Skeletal muscle tissue (tissue), 4 donors: ENCODE measurements around the gene NDRG4. TPM values are rescaled to one million over a fixed set of nuclear protein-coding genes. Genes with fewer than 3 reads are reported as not detected.
A peak's percentile ranks its signal among the peaks of the same experiment; 100 is the strongest.
"Not testable (repeated sequence)": the region's sequence is repeated elsewhere in the genome, so short reads cannot be mapped to it uniquely, and the experiment has no call there.

Experiments
- H3K27ac ChIP-seq: one replicate; pipeline ENCODE4 v1.7.0; 2013; ENCODE audit warnings: mild to moderate bottlenecking, low read depth, low read length, inconsistent platforms
- H3K27me3 ChIP-seq, 3 donors: one replicate each; pipeline ENCODE4 v1.7.0; 2013; ENCODE audit warnings: low read length in 3 of 3; ENCODE audit not compliant: control insufficient read depth in 3 of 3, insufficient read depth in 3 of 3
- H3K36me3 ChIP-seq, 3 donors: one replicate each; pipeline ENCODE4 v1.7.0; 2013; ENCODE audit warnings: low read length in 3 of 3; ENCODE audit not compliant: control insufficient read depth in 3 of 3, insufficient read depth in 3 of 3
- H3K4me1 ChIP-seq, 3 donors: one replicate each; pipeline ENCODE4 v1.7.0; 2013; ENCODE audit warnings: low read length in 3 of 3, mild to moderate bottlenecking in 3 of 3; ENCODE audit not compliant: control insufficient read depth in 3 of 3, insufficient read depth in 3 of 3
- H3K4me3 ChIP-seq, 3 donors: one replicate each; pipeline ENCODE4 v1.7.0; 2013; ENCODE audit warnings: low read length in 3 of 3
- H3K9ac ChIP-seq, 3 donors: one replicate each; pipeline ENCODE4 v1.7.0; 2013; ENCODE audit warnings: low read length in 3 of 3, mild to moderate bottlenecking in 3 of 3, moderate library complexity in 2 of 3, low read depth in 1 of 3
- H3K9me3 ChIP-seq, 3 donors: one replicate each; pipeline ENCODE4 v1.7.0; 2013; ENCODE audit warnings: low read length in 3 of 3; ENCODE audit not compliant: control insufficient read depth in 3 of 3
- total RNA-seq: library from RNA; depleted of rRNA; stranded (reverse); fragments of >200 nt; gene quantifications from one replicate; pipeline ENCODE4 v1.2.3, GENCODE V29; 2014
- donor health status: Osteomylitis.

The NDRG4 gene
- total RNA-seq, 1 donor from 2014 or later: 11.5 TPM

DNA sequence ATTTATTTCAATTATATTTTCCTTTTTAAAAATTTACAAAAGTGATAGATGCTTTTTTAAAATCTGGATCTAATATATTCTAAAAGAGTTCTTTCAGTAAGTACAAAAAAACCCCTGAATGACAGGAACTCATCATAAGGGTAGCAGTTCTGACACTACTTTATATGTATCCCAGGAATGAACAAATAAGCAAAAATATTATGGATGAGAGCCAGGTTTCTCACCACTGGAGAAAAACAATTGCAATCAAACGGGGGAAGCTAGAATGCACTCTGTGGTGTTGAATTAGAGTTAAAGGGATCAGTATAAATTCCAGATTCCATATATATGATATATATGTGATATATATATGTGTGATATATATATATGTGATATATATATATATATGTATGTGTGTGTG, 23.2 kb upstream of the NDRG4 start:
- no peak overlapping the region for H3K27ac ChIP-seq
- no peaks in the 10 kb centered on the region for H3K36me3 ChIP-seq
- H3K27me3 ChIP-seq: no peaks in the 10 kb centered on the region
- no peak overlapping the region for H3K4me3 ChIP-seq
- peaks cover 0 to 13% (median 0%) of the 10 kb centered on the region in 3 donors for H3K4me1 ChIP-seq
- no peaks in the 10 kb centered on the region for H3K9me3 ChIP-seq
- H3K9ac ChIP-seq: no peak overlapping the region

DNA sequence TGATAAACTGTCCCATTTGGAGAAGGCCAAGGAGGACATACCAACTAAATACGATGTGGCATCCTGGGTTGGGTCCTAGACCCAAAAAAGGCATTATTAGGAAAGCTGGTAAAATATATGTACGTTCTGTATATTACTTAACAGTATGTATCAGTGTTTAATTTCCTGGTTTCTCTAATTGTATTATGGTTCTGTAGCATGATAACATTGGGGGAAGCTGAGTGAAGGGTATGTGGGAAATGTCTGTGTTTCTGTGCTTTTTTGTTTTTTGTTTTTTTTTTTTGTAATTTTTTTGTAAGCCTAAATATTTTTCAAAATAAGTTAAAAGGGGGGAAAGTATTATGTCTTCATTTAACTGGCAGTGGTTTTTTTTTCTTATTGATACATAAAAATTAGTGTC, 21.5 kb upstream of the NDRG4 start:
- Histone ChIP-seq H3K9ac (no peak overlapping the region), H3K36me3 (no peaks in the 10 kb centered on the region), H3K27ac (no peak overlapping the region), H3K9me3 (no peaks in the 10 kb centered on the region), H3K4me1 (peaks cover 0 to 4% (median 0%) of the 10 kb centered on the region in 3 donors), H3K27me3 (no peaks in the 10 kb centered on the region), H3K4me3 (no peak overlapping the region)

GRCh38 chr16:58481226-58481869, 18.6 kb upstream of the NDRG4 start:
- no peak overlapping the region for H3K4me3 ChIP-seq
- no peaks in the 10 kb centered on the region for H3K27me3 ChIP-seq
- H3K9me3 ChIP-seq: no peaks in the 10 kb centered on the region
- no peaks in the 10 kb centered on the region for H3K36me3 ChIP-seq
- H3K4me1 ChIP-seq: no peaks in the 10 kb centered on the region
- no peak overlapping the region for H3K9ac ChIP-seq
- no peak overlapping the region for H3K27ac ChIP-seq

- Histone ChIP-seq H3K4me3 (no peak overlapping the region), H3K9me3 (no peaks in the 10 kb centered on the region), H3K27ac (no peak overlapping the region), H3K36me3 (no peaks in the 10 kb centered on the region), H3K9ac (no peak overlapping the region), H3K27me3 (no peaks in the 10 kb centered on the region), H3K4me1 (no peaks in the 10 kb centered on the region)
These were observed 18.0 kb upstream of the NDRG4 start for GRCh38 chr16:58481931-58482330.

GRCh38 chr16:58485184-58485887, 14.6 kb upstream of the NDRG4 start:
- no peak overlapping the region for H3K4me3 ChIP-seq
- no peaks in the 10 kb centered on the region for H3K27me3 ChIP-seq
- H3K9me3 ChIP-seq: no peaks in the 10 kb centered on the region
- H3K9ac ChIP-seq: no peak overlapping the region
- peaks cover 0 to 7% (median 6%) of the 10 kb centered on the region in 3 donors for H3K4me1 ChIP-seq
- H3K36me3 ChIP-seq: no peaks in the 10 kb centered on the region
- H3K27ac ChIP-seq: no peak overlapping the region

DNA sequence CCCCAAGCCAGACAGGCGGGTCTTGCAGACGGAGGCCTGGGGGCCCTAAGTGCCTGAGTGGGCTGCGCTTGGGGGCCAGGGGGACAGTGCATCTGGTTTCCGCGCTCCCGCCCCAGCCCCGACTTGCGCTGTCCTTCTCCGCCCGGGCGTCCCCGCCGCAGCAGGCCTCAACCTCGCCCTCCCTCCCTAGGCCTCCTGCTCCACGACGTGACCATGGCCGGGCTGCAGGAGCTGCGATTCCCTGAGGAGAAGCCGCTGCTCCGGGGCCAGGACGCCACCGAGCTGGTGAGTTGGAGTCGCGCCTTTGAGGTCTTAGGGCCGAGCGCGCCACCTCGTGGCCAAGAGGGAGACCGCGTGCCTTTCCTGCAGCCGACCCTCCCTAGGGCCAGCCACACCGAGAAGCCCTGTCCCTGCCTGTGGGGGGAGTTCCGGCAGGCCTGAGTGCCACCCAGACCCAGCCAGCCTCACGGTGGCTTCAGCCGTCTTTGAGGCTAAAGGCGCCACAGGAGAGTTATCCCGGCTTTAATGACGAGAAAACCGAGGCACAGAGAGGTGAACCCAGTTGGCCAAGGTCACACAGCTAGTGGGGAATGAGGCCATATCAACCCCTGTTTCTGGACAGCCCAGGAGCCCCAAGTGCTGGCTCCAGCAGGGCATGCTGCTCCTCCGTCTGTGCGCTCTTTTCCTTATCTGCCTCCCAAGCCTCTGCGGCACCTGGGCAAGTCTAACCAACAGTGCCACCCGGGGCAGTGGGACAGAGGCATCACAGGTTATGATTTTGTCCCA, 12.2 kb upstream of the NDRG4 start:
- peak overlapping the region in 2 of 3 donors; percentile 54 to 65 for H3K4me3 ChIP-seq
- H3K27me3 ChIP-seq: no peaks in the 10 kb centered on the region
- H3K9me3 ChIP-seq: no peaks in the 10 kb centered on the region
- H3K27ac ChIP-seq: no peak overlapping the region
- H3K4me1 ChIP-seq: peaks cover 0 to 7% (median 6%) of the 10 kb centered on the region in 3 donors
- peak overlapping the region in 1 of 3 donors; percentile 45 for H3K9ac ChIP-seq
- H3K36me3 ChIP-seq: no peaks in the 10 kb centered on the region

GRCh38 chr16:58488531-58488930, 11.4 kb upstream of the NDRG4 start:
- H3K9ac ChIP-seq: no peak overlapping the region
- H3K27ac ChIP-seq: no peak overlapping the region
- H3K4me1 ChIP-seq: peaks cover 0 to 7% (median 6%) of the 10 kb centered on the region in 3 donors
- H3K9me3 ChIP-seq: no peaks in the 10 kb centered on the region
- no peaks in the 10 kb centered on the region for H3K36me3 ChIP-seq
- H3K27me3 ChIP-seq: no peaks in the 10 kb centered on the region
- no peak overlapping the region for H3K4me3 ChIP-seq

GRCh38 chr16:58490065-58490464, 9.9 kb upstream of the NDRG4 start:
- peaks cover 0 to 7% (median 6%) of the 10 kb centered on the region in 3 donors for H3K4me1 ChIP-seq
- no peaks in the 10 kb centered on the region for H3K27me3 ChIP-seq

GRCh38 chr16:58490539-58490938, 9.4 kb upstream of the NDRG4 start:
- not testable (repeated sequence) for H3K9me3 ChIP-seq, H3K4me3 ChIP-seq, H3K27me3 ChIP-seq, H3K9ac ChIP-seq, H3K4me1 ChIP-seq, H3K27ac ChIP-seq, H3K36me3 ChIP-seq

More at GRCh38 chr16:58490065-58490464, 9.9 kb upstream of the NDRG4 start:
- Histone ChIP-seq H3K36me3 (no peaks in the 10 kb centered on the region), H3K9ac (no peak overlapping the region), H3K4me3 (no peak overlapping the region), H3K9me3 (no peaks in the 10 kb centered on the region), H3K27ac (no peak overlapping the region)

DNA sequence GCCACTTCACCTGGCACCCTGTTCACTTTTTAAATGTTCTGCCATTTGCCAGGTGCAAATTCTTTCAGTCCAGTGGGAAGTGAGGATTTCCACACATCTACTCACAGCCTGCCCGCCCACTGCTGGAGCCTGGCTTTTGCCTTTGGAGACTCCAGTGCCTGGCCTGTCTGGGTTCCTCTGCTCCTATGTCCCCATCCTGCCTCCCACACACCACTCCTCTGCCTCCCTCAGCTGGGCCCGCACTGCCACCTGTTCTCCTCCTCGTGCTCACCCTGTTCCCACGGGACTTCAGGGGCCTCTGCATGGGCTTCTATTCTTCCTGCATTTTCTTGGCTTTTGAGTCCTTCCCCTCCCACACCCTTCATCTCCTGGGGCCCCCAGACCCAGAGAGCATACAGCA, 7.9 kb upstream of the NDRG4 start:
- Histone ChIP-seq H3K36me3 (no peaks in the 10 kb centered on the region), H3K9me3 (no peaks in the 10 kb centered on the region), H3K27me3 (peaks cover 0 to 4% (median 0%) of the 10 kb centered on the region in 3 donors), H3K27ac (no peak overlapping the region), H3K4me3 (no peak overlapping the region), H3K4me1 (peaks cover 6 to 12% (median 11%) of the 10 kb centered on the region in 3 donors), H3K9ac (no peak overlapping the region)
